H9 (cell line): ENCODE measurements around the gene GTF2A1L. TPM values are rescaled to one million over a fixed set of nuclear protein-coding genes. Genes with fewer than 3 reads are reported as not detected.

Source experiments
- DNase-seq: peaks from one replicate; pipeline ENCODE4 v3.0.0-alpha.2; 2017
- H2AFZ ChIP-seq: one replicate; pipeline ENCODE4 v1.6.1; 2013; ENCODE audit warnings: mild to moderate bottlenecking, low read length, control low read depth, moderate library complexity
- H2AK5ac ChIP-seq: 2 replicates; pipeline ENCODE4 v1.6.1; 2013; ENCODE audit warnings: low read length, control low read depth, mixed read lengths; ENCODE audit not compliant: insufficient read length
- H2BK120ac ChIP-seq: one replicate; pipeline ENCODE4 v1.6.1; 2013; ENCODE audit warnings: low read depth, mild to moderate bottlenecking, low read length, control low read depth, inconsistent platforms; ENCODE audit not compliant: poor library complexity, severe bottlenecking
- H2BK12ac ChIP-seq: 2 replicates; pipeline ENCODE4 v1.6.1; 2013; ENCODE audit warnings: low read length, control low read depth, mixed read lengths, low read depth; ENCODE audit not compliant: insufficient read length
- H2BK15ac ChIP-seq: 2 replicates; pipeline ENCODE4 v1.6.1; 2013; ENCODE audit warnings: low read depth, low read length, control low read depth
- H2BK20ac ChIP-seq: one replicate; pipeline ENCODE4 v1.6.1; 2013; ENCODE audit warnings: low read depth, mild to moderate bottlenecking, low read length, control low read depth, inconsistent platforms; ENCODE audit not compliant: poor library complexity, severe bottlenecking
- H2BK5ac ChIP-seq: 2 replicates; pipeline ENCODE4 v1.6.1; 2013; ENCODE audit warnings: low read length, control low read depth, mixed read lengths; ENCODE audit not compliant: insufficient read length
- H3K14ac ChIP-seq: 2 replicates; pipeline ENCODE4 v1.6.1; 2013; ENCODE audit warnings: low read length, control low read depth; ENCODE audit not compliant: insufficient read depth
- H3K18ac ChIP-seq: 2 replicates; pipeline ENCODE4 v1.6.1; 2013; ENCODE audit warnings: low read depth, mild to moderate bottlenecking, mixed read lengths, low read length, control low read depth; ENCODE audit not compliant: insufficient read length
- H3K23ac ChIP-seq: 2 replicates; pipeline ENCODE4 v1.6.1; 2013; ENCODE audit warnings: low read length, control low read depth, mixed read lengths, low read depth; ENCODE audit not compliant: insufficient read length
- H3K23me2 ChIP-seq: 2 replicates; pipeline ENCODE4 v1.6.1; 2013; ENCODE audit warnings: low read depth, mild to moderate bottlenecking, mixed read lengths, low read length, control low read depth; ENCODE audit not compliant: insufficient read length, poor library complexity, severe bottlenecking
- H3K27ac ChIP-seq: 2 replicates; pipeline ENCODE4 v1.5.1; 2013; ENCODE audit warnings: low read length, control low read depth, mixed read lengths, low read depth; ENCODE audit not compliant: insufficient read length
- H3K27me3 ChIP-seq: 2 replicates; pipeline ENCODE4 v1.6.1; 2013; ENCODE audit warnings: low read length, control low read depth, inconsistent platforms; ENCODE audit not compliant: insufficient read depth
- H3K4ac ChIP-seq: 2 replicates; pipeline ENCODE4 v1.6.1; 2013; ENCODE audit warnings: low read depth, mild to moderate bottlenecking, control low read depth, inconsistent platforms, low read length, moderate library complexity
- H3K4me1 ChIP-seq: 2 replicates; pipeline ENCODE4 v1.6.1; 2013; ENCODE audit warnings: low read length, control low read depth, inconsistent platforms; ENCODE audit not compliant: insufficient read depth
- H3K4me2 ChIP-seq: 2 replicates; pipeline ENCODE4 v1.6.1; 2013; ENCODE audit warnings: low read length, control low read depth, mixed read lengths; ENCODE audit not compliant: insufficient read length, insufficient read depth
- H3K56ac ChIP-seq: 2 replicates; pipeline ENCODE4 v1.6.1; 2013; ENCODE audit warnings: low read depth, mild to moderate bottlenecking, mixed read lengths, low read length, control low read depth; ENCODE audit not compliant: insufficient read length
- H3K79me1 ChIP-seq: 2 replicates; pipeline ENCODE4 v1.6.1; 2013; ENCODE audit warnings: low read depth, mild to moderate bottlenecking, moderate library complexity, low read length, control low read depth, inconsistent platforms; ENCODE audit not compliant: insufficient read depth, poor library complexity, severe bottlenecking
- H3K79me2 ChIP-seq: 2 replicates; pipeline ENCODE4 v1.6.1; 2013; ENCODE audit warnings: low read length, control low read depth, inconsistent platforms; ENCODE audit not compliant: insufficient read depth
- H3K9ac ChIP-seq: 2 replicates; pipeline ENCODE4 v1.6.1; 2013; ENCODE audit warnings: low read length, control low read depth, mixed read lengths; ENCODE audit not compliant: insufficient read length; ENCODE audit errors: extremely low read depth
- H3K9me3 ChIP-seq: one replicate; pipeline ENCODE4 v1.6.1; 2013; ENCODE audit warnings: low read depth, low read length, inconsistent platforms; ENCODE audit not compliant: control insufficient read depth
- H3T11ph ChIP-seq: one replicate; pipeline ENCODE4 v1.6.1; 2013; ENCODE audit warnings: mild to moderate bottlenecking, low read length, control low read depth, inconsistent platforms
- H4K20me1 ChIP-seq: one replicate; pipeline ENCODE4 v1.6.1; 2013; ENCODE audit not compliant: control insufficient read depth, insufficient read length, insufficient read depth
- H4K5ac ChIP-seq: 2 replicates; pipeline ENCODE4 v1.6.1; 2013; ENCODE audit warnings: low read depth, mild to moderate bottlenecking, mixed read lengths, low read length, control low read depth; ENCODE audit not compliant: insufficient read length
- H4K8ac ChIP-seq: replicated peaks from 2 replicates; pipeline ENCODE4 v1.6.1; 2013; ENCODE audit warnings: low read length, control low read depth, mixed read lengths, low read depth; ENCODE audit not compliant: insufficient read length
- H4K91ac ChIP-seq: 2 replicates; pipeline ENCODE4 v1.6.1; 2013; ENCODE audit warnings: low read depth, mild to moderate bottlenecking, moderate library complexity, mixed read lengths, low read length, control low read depth; ENCODE audit not compliant: insufficient read length
- H3K27ac Mint-ChIP-seq, 3 experiments: 2 replicates in 2 of 3; 3 replicates in 1 of 3; pipeline ENCODE4 v1.8.0; 2020 to 2021; ENCODE audit warnings: mixed read lengths in 3 of 3, mild to moderate bottlenecking in 1 of 3, moderate library complexity in 1 of 3
- H3K27me3 Mint-ChIP-seq: 2 replicates; pipeline ENCODE4 v1.8.0; 2021; ENCODE audit warnings: low read depth, mild to moderate bottlenecking, moderate library complexity, mixed read lengths
- H3K36me3 Mint-ChIP-seq, 3 experiments: 2 replicates in 2 of 3; 3 replicates in 1 of 3; pipeline ENCODE4 v1.8.0; 2020 to 2021; ENCODE audit warnings: low read depth in 3 of 3, mixed read lengths in 3 of 3; ENCODE audit not compliant: insufficient read depth in 1 of 3
- H3K4me1 Mint-ChIP-seq, 2 experiments: 2 replicates each; pipeline ENCODE4 v1.8.0; 2020; ENCODE audit warnings: mixed read lengths in 2 of 2
- H3K4me3 Mint-ChIP-seq, 2 experiments: 2 replicates in 1 of 2; 3 replicates in 1 of 2; pipeline ENCODE4 v1.8.0; 2020 to 2021; ENCODE audit warnings: mild to moderate bottlenecking in 2 of 2, mixed read lengths in 2 of 2, moderate library complexity in 1 of 2
- H3K9me3 Mint-ChIP-seq, 2 experiments: 2 replicates in 1 of 2; 3 replicates in 1 of 2; pipeline ENCODE4 v1.8.0; 2020; ENCODE audit warnings: mild to moderate bottlenecking in 2 of 2, mixed read lengths in 2 of 2, moderate library complexity in 1 of 2
- WGBS: extraction: QIAGEN DNeasy Blood & Tissue Kit; methylation state at CpG from one replicate; pipeline ENCODE4 v1.1.7; 2013; ENCODE audit warnings: missing lambda C conversion rate, low lambda C conversion rate, mixed read lengths; ENCODE audit not compliant: insufficient read length; ENCODE audit errors: extremely low coverage; 5-methylcytosine and 5-hydroxymethylcytosine counted together
- total RNA-seq: library from RNA; stranded (reverse); gene quantifications from 2 replicates; pipeline ENCODE4 v1.2.1, GENCODE V29; 2021
- TF ChIP-seq, protein P1 (sequence below): fragments of 200-600 bp; sonication (generic); conservative IDR thresholded peaks from 3 replicates; pipeline ENCODE4 v1.8.0; 2021; ENCODE audit warnings: antibody characterized with exemption, mild to moderate bottlenecking

GTF2A1L gene
- total RNA-seq, 1 experiment from 2014 or later = not detected

DNA sequence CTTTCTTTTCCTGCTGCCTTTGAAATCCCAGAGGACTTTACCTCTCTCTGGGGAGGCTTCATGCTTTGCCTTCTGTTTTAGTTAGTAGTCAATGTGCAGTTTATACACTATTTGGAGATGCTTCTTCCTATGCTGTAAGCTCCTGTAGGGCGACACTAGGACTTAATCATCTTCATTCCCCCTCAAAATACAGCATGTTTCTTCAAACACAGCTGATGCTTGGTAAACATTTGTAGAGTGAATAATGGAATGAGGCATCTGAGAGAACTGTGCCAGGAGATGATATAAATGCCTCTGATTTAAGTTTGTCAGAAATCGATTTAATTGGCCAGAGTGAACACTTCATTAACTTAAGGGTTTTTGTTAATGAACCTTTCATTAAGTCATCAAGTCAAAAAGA lies 94.5 kb downstream of the GTF2A1L start:
- Mint-ChIP-seq H3K36me3 (0 out of 7 replicates have a peak, but pooled peaks cover 0 to under 1% (median 0%) of the 10 kb centered on the region in 3 experiments), H3K4me1 (peaks cover 11 to 19% of the 10 kb centered on the region in 2 experiments), H3K4me3 (no peak overlapping the region), H3K27ac (no peak overlapping the region), H3K27me3 (no peaks in the 10 kb centered on the region; the same call in 1 of the 2 replicates), H3K9me3 (peaks cover 0 to 3% of the 10 kb centered on the region in 2 experiments; a peak in 2 of 5 replicates)
- no peaks in the 10 kb centered on the region for H3K27me3 ChIP-seq
- no peak overlapping the region for H2BK120ac ChIP-seq
- no CpG with 5 or more reads among the region's 2 CpGs for WGBS
- H2AFZ ChIP-seq = no peak overlapping the region
- H3K4me2 ChIP-seq = no peak overlapping the region
- no peak overlapping the region for H2BK5ac ChIP-seq
- no peak overlapping the region for H3K9ac ChIP-seq
- no peak overlapping the region for H4K8ac ChIP-seq
- H3K9me3 ChIP-seq = no peaks in the 10 kb centered on the region
- H2BK12ac ChIP-seq = no peak overlapping the region
- H3K14ac ChIP-seq = no peak overlapping the region
- H3K79me1 ChIP-seq = no peaks in the 10 kb centered on the region
- H2AK5ac ChIP-seq = no peak overlapping the region
- no peak overlapping the region for H4K91ac ChIP-seq
- no peak overlapping the region for H3K27ac ChIP-seq
- no peak overlapping the region for H3K23ac ChIP-seq
- H3K79me2 ChIP-seq = no peaks in the 10 kb centered on the region
- TF ChIP-seq, protein P1, sequence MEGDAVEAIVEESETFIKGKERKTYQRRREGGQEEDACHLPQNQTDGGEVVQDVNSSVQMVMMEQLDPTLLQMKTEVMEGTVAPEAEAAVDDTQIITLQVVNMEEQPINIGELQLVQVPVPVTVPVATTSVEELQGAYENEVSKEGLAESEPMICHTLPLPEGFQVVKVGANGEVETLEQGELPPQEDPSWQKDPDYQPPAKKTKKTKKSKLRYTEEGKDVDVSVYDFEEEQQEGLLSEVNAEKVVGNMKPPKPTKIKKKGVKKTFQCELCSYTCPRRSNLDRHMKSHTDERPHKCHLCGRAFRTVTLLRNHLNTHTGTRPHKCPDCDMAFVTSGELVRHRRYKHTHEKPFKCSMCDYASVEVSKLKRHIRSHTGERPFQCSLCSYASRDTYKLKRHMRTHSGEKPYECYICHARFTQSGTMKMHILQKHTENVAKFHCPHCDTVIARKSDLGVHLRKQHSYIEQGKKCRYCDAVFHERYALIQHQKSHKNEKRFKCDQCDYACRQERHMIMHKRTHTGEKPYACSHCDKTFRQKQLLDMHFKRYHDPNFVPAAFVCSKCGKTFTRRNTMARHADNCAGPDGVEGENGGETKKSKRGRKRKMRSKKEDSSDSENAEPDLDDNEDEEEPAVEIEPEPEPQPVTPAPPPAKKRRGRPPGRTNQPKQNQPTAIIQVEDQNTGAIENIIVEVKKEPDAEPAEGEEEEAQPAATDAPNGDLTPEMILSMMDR = no peak
- DNase-seq = no peak
- no peaks in the 10 kb centered on the region for H4K20me1 ChIP-seq
- no peak overlapping the region for H3K18ac ChIP-seq
- H3K23me2 ChIP-seq = no peaks in the 10 kb centered on the region
- peaks cover 3% of the 10 kb centered on the region; the same call in 1 of the 2 replicates for H3K4me1 ChIP-seq
- no peak overlapping the region for H3K56ac ChIP-seq
- H2BK20ac ChIP-seq = no peak overlapping the region
- H4K5ac ChIP-seq = no peak overlapping the region
- H3K4ac ChIP-seq = no peak overlapping the region
- H2BK15ac ChIP-seq = no peak overlapping the region
- no peak overlapping the region for H3T11ph ChIP-seq
